C1 segment of cervical spinal cord (tissue), 14 donors: ENCODE measurements around the gene CAB39L.

ENCODE experiments used
- DNase-seq, 14 donors: peaks; one replicate each; lab custom pipeline; 2025; lab: John Stamatoyannopoulos, UW

Gene CAB39L

GRCh38 chr13:49443704-49444523, at the start of gene CAB39L, which contains the start of gene SETDB2:
Gene CAB39L (minus strand): TSS chr13:49444064. CDS start chr13:49382910, 61,154 bp downstream.
Gene SETDB2 (plus strand): TSS chr13:49444274. CDS start chr13:49451894, 7,620 bp downstream.
- peak; percentile 91 to 100 (median 97) for DNase-seq

- DNase-seq: no peak
Measured at GRCh38 chr13:49488563-49488962, 44.7 kb upstream of the CAB39L start.

- no peak for DNase-seq
Measured at GRCh38 chr13:49481788-49482187, 37.9 kb upstream of the CAB39L start.

- DNase-seq: no peak
Measured at GRCh38 chr13:49476529-49476928, 32.7 kb upstream of the CAB39L start.

GRCh38 chr13:49472186-49472585, 28.3 kb upstream of the CAB39L start:
- no peak for DNase-seq

- no peak for DNase-seq
Measured at GRCh38 chr13:49466292-49466838, 22.5 kb upstream of the CAB39L start.

GRCh38 chr13:49464621-49465325, 20.9 kb upstream of the CAB39L start:
- DNase-seq: no peak

GRCh38 chr13:49464085-49464484, 20.2 kb upstream of the CAB39L start:
- DNase-seq: no peak

GRCh38 chr13:49459580-49459979, 15.7 kb upstream of the CAB39L start:
- no peak for DNase-seq

- no peak for DNase-seq
Measured at GRCh38 chr13:49457221-49457620, 13.4 kb upstream of the CAB39L start.

- no peak for DNase-seq
Measured at GRCh38 chr13:49456156-49456555, 12.3 kb upstream of the CAB39L start.

GRCh38 chr13:49455007-49455398, 11.1 kb upstream of the CAB39L start:
- DNase-seq: no peak

GRCh38 chr13:49454388-49455006, 10.6 kb upstream of the CAB39L start:
- no peak for DNase-seq

- no peak for DNase-seq
Measured at GRCh38 chr13:49453465-49453864, 9.6 kb upstream of the CAB39L start.

GRCh38 chr13:49452725-49453457, 9.0 kb upstream of the CAB39L start:
- DNase-seq: no peak

GRCh38 chr13:49450105-49450819, 6.4 kb upstream of the CAB39L start:
- no peak for DNase-seq

GRCh38 chr13:49448753-49449152, 4.9 kb upstream of the CAB39L start:
- DNase-seq: no peak

- DNase-seq: no peak
Measured at GRCh38 chr13:49446473-49446872, 2.6 kb upstream of the CAB39L start.

GRCh38 chr13:49444524-49445395, 896 bp upstream of the CAB39L start:
- DNase-seq: peak in 3 of 14 donors; percentile 18 to 59 (median 52)

- DNase-seq: peak in 4 of 14 donors; percentile 49 to 70 (median 60)
Measured at GRCh38 chr13:49443357-49443703, 534 bp downstream of the CAB39L start.
